Kidney epithelial cell (primary cell): ENCODE results near the gene FGD1. TPM values are rescaled to one million over a fixed set of nuclear protein-coding genes. Genes with fewer than 3 reads are reported as not detected.

Experiments used
- DNase-seq: peaks from one replicate; pipeline ENCODE4 v3.0.0-alpha.2; 2010; ENCODE audit warnings: low read depth
- H3K27me3 ChIP-seq: 2 replicates; pipeline ENCODE4 v1.6.0; 2011; ENCODE audit warnings: low read length; ENCODE audit not compliant: control insufficient read depth, insufficient read depth
- H3K36me3 ChIP-seq: 2 replicates; pipeline ENCODE4 v1.5.1; 2011; ENCODE audit warnings: low read length; ENCODE audit not compliant: control insufficient read depth, insufficient read depth
- H3K4me3 ChIP-seq: 2 replicates; pipeline ENCODE4 v1.5.1; 2011; ENCODE audit warnings: low read depth, mild to moderate bottlenecking, control low read depth, low read length
- CTCF ChIP-seq: IDR thresholded peaks from 2 replicates; pipeline ENCODE4 v1.5.1; 2011; ENCODE audit warnings: mild to moderate bottlenecking, moderate library complexity, low read length, control low read depth, inconsistent platforms; ENCODE audit not compliant: insufficient read depth, poor library complexity, severe bottlenecking
- total RNA-seq: library from RNA; depleted of rRNA; stranded (reverse); fragments of >200 nt; gene quantifications from 2 replicates; pipeline ENCODE4 v1.2.3, GENCODE V29; 2015

The FGD1 gene
- total RNA-seq, 1 donor from 2014 or later: 11.8 TPM

GRCh38 chrX:54444752-54445151 is 51.3 kb downstream of the FGD1 start:
- no peak for DNase-seq
- Histone ChIP-seq H3K36me3 (peaks cover 1% of the 10 kb centered on the region), H3K4me3 (no peak overlapping the region), H3K27me3 (no peaks in the 10 kb centered on the region)
- no peak for TF ChIP-seq CTCF

- no peak for DNase-seq
- Histone ChIP-seq H3K27me3 (no peaks in the 10 kb centered on the region), H3K4me3 (no peak overlapping the region), H3K36me3 (no peaks in the 10 kb centered on the region)
- no peak for TF ChIP-seq CTCF
Observed at GRCh38 chrX:54442790-54443189, 53.2 kb downstream of the FGD1 start.

GRCh38 chrX:54439960-54440871 is 55.8 kb downstream of the FGD1 start, which contains the start of gene TSR2:
Gene TSR2 (plus strand): TSS chrX:54440404. CDS start chrX:54440422, 18 bp downstream.
- H3K4me3 ChIP-seq: peak within 1 kb of the TSS; percentile 59
- no peaks in the 10 kb centered on the region for H3K36me3 ChIP-seq
- TF ChIP-seq CTCF: peak; percentile 13
- DNase-seq: peak; percentile 61
- no peaks in the 10 kb centered on the region for H3K27me3 ChIP-seq

GRCh38 chrX:54435121-54435520 is 60.9 kb downstream of the FGD1 start:
- no peak for DNase-seq
- no peak for TF ChIP-seq CTCF
- no peaks in the 10 kb centered on the region for H3K36me3 ChIP-seq
- no peak overlapping the region for H3K4me3 ChIP-seq
- no peaks in the 10 kb centered on the region for H3K27me3 ChIP-seq

- Histone ChIP-seq H3K27me3 (no peaks in the 10 kb centered on the region), H3K36me3 (no peaks in the 10 kb centered on the region), H3K4me3 (no peak overlapping the region)
- no peak for TF ChIP-seq CTCF
- DNase-seq: no peak
Observed at GRCh38 chrX:54430519-54430918, 65.5 kb downstream of the FGD1 start.
